GM21529 (cell line): ENCODE results near the gene ADAM12.

Experiments used
- ATAC-seq: cut with Tn5 transposase; IDR thresholded peaks from one replicate; pipeline ENCODE4 v1.9.1; 2021; ENCODE audit not compliant: unreplicated experiment

The ADAM12 gene

GRCh38 chr10:126090911-126091728 lies 297.2 kb downstream of the ADAM12 start:
- no peak for ATAC-seq

- ATAC-seq: no peak
These were observed 297.8 kb downstream of the ADAM12 start for GRCh38 chr10:126090443-126090842.

- ATAC-seq: no peak
These were observed 300.3 kb downstream of the ADAM12 start for GRCh38 chr10:126087796-126088505.

- ATAC-seq: no peak
These were observed 301.1 kb downstream of the ADAM12 start for GRCh38 chr10:126087153-126087680.

- no peak for ATAC-seq
These were observed 302.5 kb downstream of the ADAM12 start for GRCh38 chr10:126085806-126086205.

GRCh38 chr10:126084369-126084768 lies 303.9 kb downstream of the ADAM12 start:
- no peak for ATAC-seq

- ATAC-seq: no peak
These were observed 305.3 kb downstream of the ADAM12 start for GRCh38 chr10:126083009-126083408.

GRCh38 chr10:126081841-126082466 lies 306.3 kb downstream of the ADAM12 start:
- no peak for ATAC-seq

- ATAC-seq: no peak
These were observed 307.3 kb downstream of the ADAM12 start for GRCh38 chr10:126080879-126081411.

- no peak for ATAC-seq
These were observed 307.9 kb downstream of the ADAM12 start for GRCh38 chr10:126080291-126080825.

- ATAC-seq: no peak
These were observed 313.3 kb downstream of the ADAM12 start for GRCh38 chr10:126075009-126075408.

GRCh38 chr10:126074291-126074690 lies 314.0 kb downstream of the ADAM12 start:
- no peak for ATAC-seq

- ATAC-seq: no peak
These were observed 314.7 kb downstream of the ADAM12 start for GRCh38 chr10:126073606-126074005.

- no peak for ATAC-seq
These were observed 315.7 kb downstream of the ADAM12 start for GRCh38 chr10:126072622-126073021.

GRCh38 chr10:126070476-126071215 lies 317.6 kb downstream of the ADAM12 start:
- no peak for ATAC-seq

- ATAC-seq: no peak
These were observed 320.0 kb downstream of the ADAM12 start for GRCh38 chr10:126068322-126068721.

GRCh38 chr10:126066456-126066855 lies 321.8 kb downstream of the ADAM12 start:
- ATAC-seq: no peak

GRCh38 chr10:126065751-126066377 lies 322.4 kb downstream of the ADAM12 start:
- ATAC-seq: no peak

- ATAC-seq: no peak
These were observed 323.8 kb downstream of the ADAM12 start for GRCh38 chr10:126064512-126064911.

- no peak for ATAC-seq
These were observed 324.9 kb downstream of the ADAM12 start for GRCh38 chr10:126063353-126063791.
